ENCODE measurements around the gene PDCD1LG2.

PDCD1LG2 gene

GRCh38 chr9:5568868-5569267 is 58.5 kb downstream of the PDCD1LG2 start:
- Histone ChIP-seq H3K27ac (ENCODE audit: low read length) (no peak overlapping the region), H3K9me3 (ENCODE audit: control insufficient read depth, insufficient read depth, low read length) (no peaks in the 10 kb centered on the region), H3K36me3 (ENCODE audit: control insufficient read depth, insufficient read depth, low read length) (no peaks in the 10 kb centered on the region), H3K4me3 (ENCODE audit: low read length) (no peak overlapping the region), H3K27me3 (ENCODE audit: control insufficient read depth, insufficient read depth, low read length) (no peaks in the 10 kb centered on the region), H3K4me1 (ENCODE audit: control insufficient read depth, insufficient read depth, low read length) (no peaks in the 10 kb centered on the region)
- WGBS (ENCODE audit: insufficient coverage, insufficient read length): no CpG with 5 or more reads among the region's 2 CpGs
- no peak for DNase-seq (ENCODE audit: low read depth, low spot score)

GRCh38 chr9:5569409-5569808 is 59.1 kb downstream of the PDCD1LG2 start:
- Histone ChIP-seq H3K27me3 (ENCODE audit: control insufficient read depth, insufficient read depth, low read length) (no peaks in the 10 kb centered on the region), H3K9me3 (ENCODE audit: control insufficient read depth, insufficient read depth, low read length) (no peaks in the 10 kb centered on the region), H3K4me3 (ENCODE audit: low read length) (no peak overlapping the region), H3K27ac (ENCODE audit: low read length) (no peak overlapping the region), H3K4me1 (ENCODE audit: control insufficient read depth, insufficient read depth, low read length) (no peaks in the 10 kb centered on the region), H3K36me3 (ENCODE audit: control insufficient read depth, insufficient read depth, low read length) (no peaks in the 10 kb centered on the region)
- no peak for DNase-seq (ENCODE audit: low read depth, low spot score)

- Histone ChIP-seq H3K27ac (ENCODE audit: low read length) (no peak overlapping the region), H3K4me3 (ENCODE audit: low read length) (no peak overlapping the region), H3K36me3 (ENCODE audit: control insufficient read depth, insufficient read depth, low read length) (no peaks in the 10 kb centered on the region), H3K27me3 (ENCODE audit: control insufficient read depth, insufficient read depth, low read length) (no peaks in the 10 kb centered on the region), H3K4me1 (ENCODE audit: control insufficient read depth, insufficient read depth, low read length) (no peaks in the 10 kb centered on the region), H3K9me3 (ENCODE audit: control insufficient read depth, insufficient read depth, low read length) (no peaks in the 10 kb centered on the region)
- WGBS (ENCODE audit: insufficient coverage, insufficient read length): no CpG with 5 or more reads among the region's 1 CpG
- DNase-seq (ENCODE audit: low read depth, low spot score): no peak
Measured at GRCh38 chr9:5569891-5570290, 59.6 kb downstream of the PDCD1LG2 start.

GRCh38 chr9:5571629-5572232 is 61.4 kb downstream of the PDCD1LG2 start:
- H3K27ac ChIP-seq (ENCODE audit: low read length): no peak overlapping the region
- H3K27me3 ChIP-seq (ENCODE audit: control insufficient read depth, insufficient read depth, low read length): no peaks in the 10 kb centered on the region
- no peak overlapping the region for H3K4me3 ChIP-seq (ENCODE audit: low read length)
- no peaks in the 10 kb centered on the region for H3K36me3 ChIP-seq (ENCODE audit: control insufficient read depth, insufficient read depth, low read length)
- no peaks in the 10 kb centered on the region for H3K4me1 ChIP-seq (ENCODE audit: control insufficient read depth, insufficient read depth, low read length)
- no CpG with 5 or more reads among the region's 1 CpG for WGBS (ENCODE audit: insufficient coverage, insufficient read length)
- H3K9me3 ChIP-seq (ENCODE audit: control insufficient read depth, insufficient read depth, low read length): no peaks in the 10 kb centered on the region
- DNase-seq (ENCODE audit: low read depth, low spot score): no peak

- Histone ChIP-seq H3K4me1 (ENCODE audit: control insufficient read depth, insufficient read depth, low read length) (no peaks in the 10 kb centered on the region), H3K9me3 (ENCODE audit: control insufficient read depth, insufficient read depth, low read length) (no peaks in the 10 kb centered on the region), H3K27ac (ENCODE audit: low read length) (no peak overlapping the region), H3K27me3 (ENCODE audit: control insufficient read depth, insufficient read depth, low read length) (no peaks in the 10 kb centered on the region), H3K36me3 (ENCODE audit: control insufficient read depth, insufficient read depth, low read length) (no peaks in the 10 kb centered on the region), H3K4me3 (ENCODE audit: low read length) (no peak overlapping the region)
- WGBS (ENCODE audit: insufficient coverage, insufficient read length): no CpG with 5 or more reads among the region's 6 CpGs
- DNase-seq (ENCODE audit: low read depth, low spot score): no peak
Measured at GRCh38 chr9:5574097-5574496, 63.8 kb downstream of the PDCD1LG2 start.

GRCh38 chr9:5575000-5575399 is 64.7 kb downstream of the PDCD1LG2 start:
- H3K27me3 ChIP-seq (ENCODE audit: control insufficient read depth, insufficient read depth, low read length): no peaks in the 10 kb centered on the region
- no peaks in the 10 kb centered on the region for H3K9me3 ChIP-seq (ENCODE audit: control insufficient read depth, insufficient read depth, low read length)
- DNase-seq (ENCODE audit: low read depth, low spot score): no peak
- no CpG with 5 or more reads among the region's 2 CpGs for WGBS (ENCODE audit: insufficient coverage, insufficient read length)
- H3K36me3 ChIP-seq (ENCODE audit: control insufficient read depth, insufficient read depth, low read length): no peaks in the 10 kb centered on the region
- H3K27ac ChIP-seq (ENCODE audit: low read length): no peak overlapping the region
- no peaks in the 10 kb centered on the region for H3K4me1 ChIP-seq (ENCODE audit: control insufficient read depth, insufficient read depth, low read length)
- H3K4me3 ChIP-seq (ENCODE audit: low read length): no peak overlapping the region

- DNase-seq (ENCODE audit: low read depth, low spot score): no peak
- H3K4me3 ChIP-seq (ENCODE audit: low read length): no peak overlapping the region
- H3K27ac ChIP-seq (ENCODE audit: low read length): no peak overlapping the region
- H3K36me3 ChIP-seq (ENCODE audit: control insufficient read depth, insufficient read depth, low read length): no peaks in the 10 kb centered on the region
- no peaks in the 10 kb centered on the region for H3K9me3 ChIP-seq (ENCODE audit: control insufficient read depth, insufficient read depth, low read length)
- no peaks in the 10 kb centered on the region for H3K4me1 ChIP-seq (ENCODE audit: control insufficient read depth, insufficient read depth, low read length)
- no CpG with 5 or more reads among the region's 2 CpGs for WGBS (ENCODE audit: insufficient coverage, insufficient read length)
- no peaks in the 10 kb centered on the region for H3K27me3 ChIP-seq (ENCODE audit: control insufficient read depth, insufficient read depth, low read length)
Measured at GRCh38 chr9:5577225-5577624, 66.9 kb downstream of the PDCD1LG2 start.

- Histone ChIP-seq H3K27ac (ENCODE audit: low read length) (no peak overlapping the region), H3K27me3 (ENCODE audit: control insufficient read depth, insufficient read depth, low read length) (no peaks in the 10 kb centered on the region), H3K4me1 (ENCODE audit: control insufficient read depth, insufficient read depth, low read length) (no peaks in the 10 kb centered on the region), H3K36me3 (ENCODE audit: control insufficient read depth, insufficient read depth, low read length) (no peaks in the 10 kb centered on the region), H3K4me3 (ENCODE audit: low read length) (no peak overlapping the region), H3K9me3 (ENCODE audit: control insufficient read depth, insufficient read depth, low read length) (no peaks in the 10 kb centered on the region)
- DNase-seq (ENCODE audit: low read depth, low spot score): no peak
Measured at GRCh38 chr9:5578018-5578697, 67.8 kb downstream of the PDCD1LG2 start.

GRCh38 chr9:5578698-5579085 is 68.4 kb downstream of the PDCD1LG2 start:
- Histone ChIP-seq H3K36me3 (ENCODE audit: control insufficient read depth, insufficient read depth, low read length) (no peaks in the 10 kb centered on the region), H3K27ac (ENCODE audit: low read length) (no peak overlapping the region), H3K27me3 (ENCODE audit: control insufficient read depth, insufficient read depth, low read length) (no peaks in the 10 kb centered on the region), H3K4me3 (ENCODE audit: low read length) (no peak overlapping the region), H3K9me3 (ENCODE audit: control insufficient read depth, insufficient read depth, low read length) (no peaks in the 10 kb centered on the region), H3K4me1 (ENCODE audit: control insufficient read depth, insufficient read depth, low read length) (no peaks in the 10 kb centered on the region)
- no peak for DNase-seq (ENCODE audit: low read depth, low spot score)

GRCh38 chr9:5579881-5580280 is 69.5 kb downstream of the PDCD1LG2 start:
- Histone ChIP-seq H3K4me1 (ENCODE audit: control insufficient read depth, insufficient read depth, low read length) (no peaks in the 10 kb centered on the region), H3K36me3 (ENCODE audit: control insufficient read depth, insufficient read depth, low read length) (no peaks in the 10 kb centered on the region), H3K27me3 (ENCODE audit: control insufficient read depth, insufficient read depth, low read length) (no peaks in the 10 kb centered on the region), H3K27ac (ENCODE audit: low read length) (no peak overlapping the region), H3K4me3 (ENCODE audit: low read length) (no peak overlapping the region), H3K9me3 (ENCODE audit: control insufficient read depth, insufficient read depth, low read length) (no peaks in the 10 kb centered on the region)
- WGBS (ENCODE audit: insufficient coverage, insufficient read length): no CpG with 5 or more reads among the region's 1 CpG
- no peak for DNase-seq (ENCODE audit: low read depth, low spot score)

- Histone ChIP-seq H3K27ac (ENCODE audit: low read length) (no peak overlapping the region), H3K4me1 (ENCODE audit: control insufficient read depth, insufficient read depth, low read length) (no peaks in the 10 kb centered on the region), H3K36me3 (ENCODE audit: control insufficient read depth, insufficient read depth, low read length) (no peaks in the 10 kb centered on the region), H3K4me3 (ENCODE audit: low read length) (no peak overlapping the region), H3K27me3 (ENCODE audit: control insufficient read depth, insufficient read depth, low read length) (no peaks in the 10 kb centered on the region), H3K9me3 (ENCODE audit: control insufficient read depth, insufficient read depth, low read length) (no peaks in the 10 kb centered on the region)
- no peak for DNase-seq (ENCODE audit: low read depth, low spot score)
- WGBS (ENCODE audit: insufficient coverage, insufficient read length): no CpG with 5 or more reads among the region's 3 CpGs
Measured at GRCh38 chr9:5580650-5581049, 70.3 kb downstream of the PDCD1LG2 start.

All from iPS DF 6.9 (cell line).